HG02798 (cell line): ENCODE results near the gene FGB.
"Not testable (repeated sequence)": the region's sequence is repeated elsewhere in the genome, so short reads cannot be mapped to it uniquely, and the experiment has no call there.

Experiments
- ATAC-seq: cut with Tn5 transposase; IDR thresholded peaks from one replicate; pipeline ENCODE4 v1.9.1; 2021; ENCODE audit warnings: mild to moderate bottlenecking; ENCODE audit not compliant: unreplicated experiment, poor library complexity

The FGB gene

DNA sequence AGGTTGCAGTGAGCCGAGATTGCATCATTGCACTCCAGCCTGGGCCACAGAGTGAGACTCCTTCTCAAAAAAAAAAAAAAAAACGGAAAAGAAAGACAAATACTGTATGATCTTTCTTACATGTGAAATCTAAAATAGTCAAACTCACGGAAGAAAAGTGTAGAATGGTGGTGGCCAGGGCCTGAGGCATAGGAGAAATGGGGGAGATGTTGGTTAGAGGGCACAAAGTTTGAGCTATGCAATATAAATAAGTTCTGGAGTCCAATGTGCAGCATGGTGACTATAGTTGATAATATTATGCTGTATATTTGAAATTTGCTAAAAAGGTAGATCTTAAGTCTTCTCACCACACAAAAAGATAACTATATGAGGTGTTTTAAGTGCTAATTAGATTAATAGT lies 29.1 kb downstream of the FGB start:
- no peak for ATAC-seq

DNA sequence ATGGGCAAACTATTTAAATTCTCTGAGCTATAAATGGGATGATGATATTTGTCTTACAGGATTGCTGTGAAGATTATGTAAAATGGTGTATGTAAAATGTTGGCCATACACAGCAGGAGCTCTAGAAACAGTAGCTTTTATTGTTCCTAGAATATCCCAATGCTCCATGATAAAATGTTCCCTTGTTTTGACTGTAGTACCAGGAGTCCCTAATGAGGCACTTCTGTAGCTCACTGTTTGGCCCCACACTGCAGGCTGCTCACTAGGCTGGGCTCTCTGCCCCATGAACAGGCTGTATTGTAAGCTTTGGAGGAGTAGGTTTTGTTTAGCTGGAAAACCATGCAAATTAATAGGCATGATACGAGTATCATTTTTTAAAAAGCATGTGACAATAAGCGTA lies 31.1 kb downstream of the FGB start:
- ATAC-seq, result no peak

DNA sequence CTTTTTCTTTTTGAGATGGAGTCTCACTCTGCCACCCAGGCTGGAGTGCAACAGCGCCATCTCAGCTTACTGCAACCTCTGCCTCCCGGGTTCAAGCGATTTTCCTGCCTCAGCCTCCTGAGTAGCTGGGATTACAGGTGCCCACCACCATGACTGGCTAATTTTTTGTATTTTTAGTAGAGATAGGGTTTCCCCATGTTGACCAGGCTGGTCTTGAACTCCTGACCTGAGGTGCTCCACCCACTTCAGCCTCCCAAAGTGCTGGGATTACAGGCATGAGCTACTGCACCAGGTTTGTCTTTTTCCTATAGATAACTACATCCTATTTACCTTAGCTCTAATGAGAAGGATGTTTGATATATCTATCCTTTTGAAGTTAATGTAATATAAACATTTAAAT lies 31.5 kb downstream of the FGB start:
- ATAC-seq, result not testable (repeated sequence)

DNA sequence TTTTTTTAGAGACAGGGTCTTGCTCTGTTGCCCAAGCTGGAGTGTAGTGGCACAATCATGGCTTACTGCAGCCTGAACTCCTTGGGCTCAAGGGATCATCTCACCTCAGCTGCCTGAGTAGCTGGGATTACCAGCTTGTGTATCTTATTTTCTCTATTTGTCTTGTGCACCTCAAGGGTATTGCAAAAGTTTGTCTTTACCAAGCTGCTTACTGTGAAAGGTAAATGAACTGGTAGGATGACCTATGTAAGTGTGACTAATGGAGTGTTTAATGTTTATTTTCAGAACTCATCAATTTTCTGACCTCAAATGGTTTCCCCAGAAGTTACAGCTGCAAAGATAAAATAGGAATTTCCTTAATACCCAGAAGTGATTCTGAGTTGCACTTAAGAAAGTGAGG lies 33.0 kb downstream of the FGB start:
- ATAC-seq, result no peak

DNA sequence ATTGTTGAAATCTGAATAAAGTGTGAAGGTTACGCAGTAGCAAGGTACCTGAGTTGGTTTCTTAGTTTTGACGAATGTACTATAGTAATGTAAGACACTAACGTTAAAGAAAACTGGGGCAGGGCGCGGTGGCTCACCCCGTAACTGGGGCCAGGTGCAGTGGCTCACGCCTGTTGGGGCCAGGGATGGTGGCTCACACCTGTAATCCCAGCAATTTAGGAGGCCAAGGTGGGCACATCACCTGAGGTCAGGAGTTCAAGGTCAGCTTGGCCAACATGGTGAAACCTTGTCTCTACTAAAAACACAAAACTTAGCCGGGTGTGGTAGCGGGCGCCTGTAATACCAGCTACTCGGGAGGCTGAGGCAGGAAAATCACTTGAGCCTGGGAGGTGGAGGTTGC lies 34.5 kb downstream of the FGB start:
- not testable (repeated sequence) for ATAC-seq

DNA sequence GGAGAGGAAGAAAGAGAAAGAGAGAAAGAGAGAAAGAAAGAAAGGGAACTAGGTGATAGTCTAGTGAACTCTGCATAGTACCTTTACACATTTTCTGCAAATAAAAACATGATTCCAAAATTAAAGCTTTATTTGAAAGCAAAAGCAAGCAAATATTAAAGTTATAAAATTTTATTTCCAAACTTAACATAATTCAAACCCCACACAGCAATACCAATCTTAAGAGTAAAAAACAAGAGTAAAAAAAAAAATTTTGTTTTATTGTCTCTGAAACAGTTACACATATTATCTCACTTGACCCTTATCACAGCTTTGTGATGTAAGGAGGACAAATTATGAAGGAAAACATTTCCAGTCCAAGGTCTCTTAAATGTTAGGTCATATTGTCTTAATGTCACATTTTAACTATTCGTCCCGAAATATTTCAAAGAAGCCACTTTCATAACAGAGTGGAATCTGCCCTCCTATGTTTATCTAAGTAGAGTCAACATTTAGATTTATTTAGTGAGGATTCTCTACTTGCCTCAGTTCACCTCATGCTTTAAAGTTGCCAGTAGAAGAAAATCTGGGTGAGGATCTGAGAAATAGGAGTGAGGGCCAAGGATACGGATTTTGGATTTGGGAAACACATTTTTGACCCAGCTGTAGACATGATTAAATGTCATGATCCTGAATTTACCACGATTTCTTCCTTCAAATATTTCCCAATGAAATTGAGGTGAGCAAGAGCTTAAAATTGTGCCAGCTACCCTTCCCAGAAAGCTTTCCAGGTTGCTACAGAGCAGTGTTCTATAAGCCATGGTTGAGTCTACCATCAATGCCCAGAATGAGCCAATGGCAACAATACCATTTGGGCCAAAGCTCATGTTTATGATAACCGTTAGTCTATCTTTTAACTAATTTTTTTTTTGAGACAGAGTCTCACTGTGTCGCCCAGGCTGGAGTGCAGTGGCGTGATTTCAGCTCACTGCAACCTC lies 35.3 kb downstream of the FGB start:
- no peak for ATAC-seq

DNA sequence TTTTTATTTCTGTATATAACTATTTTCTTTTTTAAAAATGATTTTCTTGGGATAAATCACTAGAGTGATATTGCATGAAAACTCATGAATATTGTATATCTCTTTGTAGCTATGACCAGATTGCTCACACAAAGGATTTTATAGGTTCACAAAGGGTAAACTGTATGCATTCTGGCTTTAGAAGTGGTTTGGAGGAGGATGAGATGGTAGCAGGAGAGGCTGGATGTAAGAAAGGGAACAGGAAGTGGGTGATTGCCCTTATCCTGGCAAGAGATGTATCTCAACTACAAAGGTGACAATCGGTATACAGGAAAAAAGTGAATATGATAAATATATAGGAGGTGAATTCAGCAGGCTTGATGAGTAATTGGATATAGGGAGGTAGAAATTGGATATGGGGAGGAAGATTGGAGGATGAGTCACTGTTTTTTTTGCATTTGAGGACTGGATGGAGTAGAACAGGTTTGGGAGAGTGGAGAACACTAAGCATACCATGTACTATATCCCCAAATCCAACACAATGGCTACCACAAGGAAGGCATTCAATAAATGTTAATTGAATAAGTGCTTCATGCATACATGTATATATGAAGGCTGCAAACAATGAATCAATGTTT lies 39.7 kb downstream of the FGB start:
- no peak for ATAC-seq

DNA sequence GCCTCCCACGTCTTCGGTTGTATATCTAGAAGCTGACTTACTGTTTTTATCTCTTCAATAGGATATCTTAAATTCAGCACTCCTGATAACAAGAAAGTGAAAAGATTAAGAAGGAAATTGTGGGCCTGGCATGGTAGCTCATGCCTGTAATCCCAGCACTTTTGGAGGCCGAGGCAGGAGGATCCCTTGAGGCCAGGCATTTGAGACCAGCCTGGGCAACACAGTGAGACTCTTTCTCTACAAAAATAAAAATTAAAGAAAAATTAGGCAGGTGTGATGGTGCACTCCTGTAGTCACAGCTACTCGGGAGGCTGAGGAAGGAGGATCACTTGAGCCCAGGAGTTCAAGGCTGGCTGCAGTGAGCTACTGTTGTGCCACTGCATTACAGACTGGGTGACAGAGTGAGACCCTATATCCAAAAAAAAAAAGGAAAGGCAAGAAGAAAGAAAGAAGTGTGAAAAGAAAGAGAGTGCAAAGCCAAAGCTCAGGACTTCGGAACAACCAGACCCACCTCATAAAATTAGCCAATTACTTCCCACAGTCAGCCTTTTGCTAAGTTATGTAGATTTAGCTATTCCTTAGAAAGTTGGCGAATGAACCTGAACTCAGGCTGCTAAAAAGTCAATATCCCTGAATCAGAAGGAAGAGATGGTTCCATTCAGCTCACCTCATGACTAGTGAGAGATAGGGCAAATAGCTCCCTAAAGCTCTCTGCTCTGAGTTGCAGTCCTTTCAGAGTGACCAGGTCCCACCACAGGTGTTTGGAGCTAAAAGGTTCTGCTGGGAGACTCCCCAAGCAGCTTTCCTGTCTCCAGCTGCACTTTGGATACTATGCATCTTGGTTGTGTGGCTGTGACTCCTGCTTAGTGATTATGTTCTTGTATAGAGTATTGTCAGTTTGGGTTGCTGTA lies 40.5 kb downstream of the FGB start:
- no peak for ATAC-seq

DNA sequence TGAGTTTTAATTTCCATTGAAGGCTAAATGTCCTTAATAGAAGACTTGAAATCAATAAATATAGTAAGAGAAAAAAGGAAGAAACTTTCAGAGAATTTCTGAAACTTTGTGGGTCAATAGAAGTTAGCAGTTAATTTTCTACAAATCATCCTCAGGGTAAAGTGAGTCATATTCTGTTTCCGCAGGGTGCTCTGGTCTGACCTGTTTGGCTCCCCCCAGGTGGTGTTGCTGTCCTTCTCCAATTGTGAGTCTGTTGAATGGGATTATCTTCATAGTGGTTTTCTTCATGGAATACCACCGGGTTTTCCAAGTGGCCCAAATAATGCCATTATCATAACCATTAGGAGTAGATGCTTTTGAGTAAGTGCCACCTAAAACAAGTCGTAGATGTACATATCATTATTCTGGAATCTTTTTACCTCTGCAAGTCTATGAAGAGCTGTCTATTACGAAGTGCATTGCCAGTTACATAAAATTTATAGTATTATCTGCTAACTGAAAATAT lies 41.9 kb downstream of the FGB start:
- ATAC-seq, result no peak

DNA sequence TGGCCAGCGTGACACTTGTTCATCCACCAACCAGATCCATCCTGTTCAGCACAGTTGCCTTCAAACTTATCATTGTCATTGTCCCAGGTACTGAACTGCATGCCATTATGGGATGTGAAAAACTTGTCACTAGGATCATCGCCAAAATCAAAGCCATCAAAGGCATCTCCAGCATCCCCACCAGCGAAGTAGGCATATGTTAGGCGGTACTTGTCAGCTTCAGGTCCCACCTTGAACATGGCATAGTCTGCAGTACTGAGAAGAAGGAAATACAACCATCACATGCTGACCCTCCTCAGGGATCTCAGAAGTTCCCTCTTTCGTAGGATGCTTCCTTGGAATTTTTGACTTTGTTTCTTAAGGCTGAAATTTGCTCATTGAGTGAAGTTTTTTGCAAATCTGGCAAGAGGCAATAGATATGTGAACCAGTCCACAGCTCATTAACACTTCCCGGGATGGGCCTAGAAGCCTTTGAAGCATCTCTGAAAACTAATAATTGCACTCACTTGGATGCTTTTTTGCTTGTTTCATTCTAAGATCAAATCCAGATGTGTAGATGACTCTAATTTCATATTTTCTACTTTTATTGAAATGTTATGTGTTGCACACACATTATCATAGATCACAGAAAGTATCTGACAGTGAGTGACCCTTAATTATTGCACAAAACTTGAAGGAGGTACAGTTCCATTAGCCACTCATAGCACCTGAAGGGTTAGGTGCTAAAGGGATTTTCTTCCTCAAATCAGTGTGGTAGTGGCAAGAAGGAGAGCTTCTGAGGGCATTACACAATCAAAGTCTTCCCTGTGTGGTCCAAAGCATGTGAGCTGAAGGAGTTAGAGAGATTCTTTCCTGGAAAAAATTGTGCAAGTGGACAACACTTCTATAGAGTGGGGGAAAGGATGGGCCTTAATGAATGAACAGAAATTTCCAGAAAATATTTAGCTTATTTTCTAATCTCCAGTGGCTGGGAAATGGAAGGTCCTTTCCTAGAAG lies 44.2 kb downstream of the FGB start:
- no peak for ATAC-seq

DNA sequence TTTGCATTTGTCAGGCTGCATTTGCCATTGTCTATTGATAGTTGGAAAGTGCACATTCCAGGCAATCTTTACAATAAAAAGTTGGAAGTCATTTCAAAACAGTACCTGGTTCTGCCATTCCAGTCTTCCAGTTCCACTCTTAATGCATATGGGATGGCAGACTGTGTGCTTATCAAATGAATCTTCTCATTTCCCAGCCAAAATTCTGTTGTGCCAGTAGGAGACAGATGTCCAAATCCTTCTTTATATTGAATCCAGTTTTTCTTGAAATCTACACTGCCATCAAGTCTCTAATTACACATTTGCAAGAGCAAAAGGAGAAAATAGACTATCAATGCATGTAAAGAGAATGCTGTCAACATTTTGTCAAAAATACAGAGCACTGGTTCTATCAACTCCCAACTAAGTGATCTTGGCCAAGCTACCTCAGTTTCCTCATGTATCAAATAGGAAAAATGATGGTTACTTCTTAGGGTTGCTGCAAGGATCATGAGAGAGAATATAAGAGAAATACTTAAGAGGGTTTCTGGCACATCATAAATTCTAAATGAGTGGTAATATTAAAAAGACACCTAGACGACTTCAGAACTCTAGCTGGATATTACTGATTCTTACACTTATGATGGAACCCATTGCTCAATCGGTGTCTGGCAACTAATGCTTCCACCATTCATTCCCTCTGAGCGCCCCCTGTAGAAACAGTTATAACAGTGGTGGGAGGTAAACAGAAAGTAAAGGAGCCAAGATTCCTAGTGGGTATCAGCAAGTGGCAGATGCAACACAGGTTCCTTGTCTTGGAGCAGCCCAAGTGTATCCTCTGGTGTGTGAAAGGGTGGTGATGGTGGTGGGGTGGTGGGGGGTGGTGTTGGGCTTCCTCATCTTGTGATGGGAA lies 45.8 kb downstream of the FGB start:
- no peak for ATAC-seq

DNA sequence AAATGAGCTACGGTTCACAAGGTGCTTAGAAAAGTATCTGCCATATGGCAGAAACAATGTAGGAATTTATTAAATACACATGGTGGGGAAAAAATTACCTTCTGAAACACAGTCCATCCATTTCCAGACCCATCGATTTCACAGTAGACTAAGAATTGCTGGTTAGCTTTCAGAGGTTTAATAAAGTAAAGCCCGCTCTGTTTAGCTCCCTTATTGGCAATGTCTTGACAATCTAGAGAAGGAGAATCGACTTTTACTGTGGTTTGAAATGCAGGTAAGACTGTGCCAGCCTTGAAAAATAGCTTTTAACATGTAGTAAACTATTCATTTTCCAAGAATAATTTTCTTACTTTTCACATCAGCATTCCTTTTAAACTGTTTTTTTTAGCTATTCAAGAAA lies 46.7 kb downstream of the FGB start:
- no peak for ATAC-seq

DNA sequence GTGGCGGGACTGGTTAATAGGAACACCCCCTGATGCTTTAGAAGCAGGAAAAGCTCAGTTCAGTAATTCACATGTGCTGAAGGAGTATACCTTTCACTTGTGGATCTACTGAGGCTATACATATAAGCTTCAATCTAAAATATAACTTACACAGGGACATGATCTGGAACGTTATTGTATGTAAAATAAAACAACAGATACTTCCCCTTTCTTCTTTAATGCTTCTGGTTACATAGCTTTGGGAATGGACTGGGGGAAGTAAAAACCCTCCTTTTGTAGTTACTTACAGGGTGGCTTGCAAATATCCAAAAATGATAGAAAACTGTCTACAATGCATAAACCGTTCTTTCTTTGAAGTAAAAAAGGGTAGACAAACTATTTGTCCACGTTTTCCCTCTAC lies 47.8 kb downstream of the FGB start:
- no peak for ATAC-seq

DNA sequence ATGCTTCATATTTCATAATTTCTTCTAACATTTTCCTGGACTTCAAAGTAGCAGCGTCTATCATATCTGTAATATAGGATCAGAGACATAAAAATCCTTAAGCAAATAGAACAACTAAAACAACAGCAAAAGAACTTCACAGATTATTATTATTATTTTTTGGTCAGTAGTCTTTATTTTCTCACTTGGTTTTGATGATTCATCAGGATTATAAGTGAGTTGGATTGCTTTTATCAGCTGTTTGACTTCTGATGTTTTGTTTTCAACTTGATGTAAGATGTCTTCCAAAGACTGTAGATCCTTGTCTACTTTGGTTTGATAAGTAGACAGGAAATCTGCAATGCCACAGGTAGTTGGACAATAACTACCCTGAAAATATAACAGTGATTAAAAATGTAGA lies 49.0 kb downstream of the FGB start:
- ATAC-seq, result no peak

DNA sequence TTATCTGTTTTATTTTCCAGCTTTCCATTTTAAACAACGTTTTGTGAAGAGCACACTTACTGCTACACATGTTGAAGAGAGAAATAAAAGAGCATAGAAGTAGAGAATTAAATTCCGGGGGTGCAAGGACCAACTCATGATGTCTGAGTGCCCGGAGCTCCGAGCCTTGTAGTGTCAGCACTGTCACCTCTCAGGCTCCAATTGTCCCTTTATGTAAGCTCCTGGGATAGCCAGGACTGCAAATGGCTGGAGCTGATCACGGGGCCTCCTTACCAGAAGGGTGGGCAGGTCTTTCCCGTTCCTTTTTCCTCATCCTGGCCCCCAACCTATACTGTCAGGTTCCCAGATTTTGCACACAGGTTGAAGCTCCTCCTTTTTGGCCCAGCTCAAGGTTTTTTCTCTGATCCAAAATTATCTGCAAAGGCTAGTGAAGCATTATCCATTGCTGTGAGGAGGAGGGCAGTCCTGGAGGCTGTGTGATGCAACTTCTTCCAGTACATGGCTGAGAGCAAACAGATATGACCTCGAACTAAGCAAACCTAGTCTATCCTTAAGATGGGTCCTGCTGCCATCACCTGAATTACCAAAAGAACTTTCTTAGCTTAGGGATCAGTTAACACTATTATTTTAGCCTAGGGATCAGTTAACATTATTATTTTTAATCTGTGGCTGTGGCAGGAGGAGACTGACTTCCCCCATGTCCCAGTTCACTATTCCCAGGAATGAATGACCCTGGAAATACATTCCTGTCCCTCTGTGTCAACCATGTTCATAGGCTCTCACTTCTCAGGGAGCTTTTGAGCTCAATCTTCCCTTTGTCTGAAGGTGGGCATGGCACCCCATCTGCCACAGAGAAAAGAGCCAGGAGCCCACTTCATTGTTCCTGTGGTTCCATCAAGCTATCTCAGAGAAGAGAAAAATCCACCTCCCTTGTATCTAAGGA lies 49.9 kb downstream of the FGB start, which contains the start of gene FGG:
FGG (minus strand) TSS at position 185 of the 943 bp plus-strand sequence; CDS start at position 138, 47 bp downstream.
- ATAC-seq, result no peak

DNA sequence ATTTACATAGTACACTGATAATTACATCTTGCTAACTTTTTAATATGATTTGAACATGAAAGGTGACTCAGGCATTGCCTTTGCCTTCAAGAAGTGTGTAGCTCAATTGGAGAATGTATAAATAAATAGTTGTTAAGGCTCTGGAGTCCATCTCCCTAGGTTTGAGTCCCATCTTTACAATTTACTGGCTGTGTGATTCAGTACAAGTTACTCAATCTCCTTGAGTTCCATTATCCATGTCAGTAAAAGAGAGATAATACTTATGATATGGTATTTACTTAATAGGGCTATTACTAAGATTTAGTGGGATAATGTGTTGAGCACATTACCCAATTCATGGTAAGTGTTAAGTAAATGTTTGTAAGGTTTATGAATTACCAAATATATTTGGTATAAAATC lies 51.5 kb downstream of the FGB start:
- ATAC-seq, result no peak

DNA sequence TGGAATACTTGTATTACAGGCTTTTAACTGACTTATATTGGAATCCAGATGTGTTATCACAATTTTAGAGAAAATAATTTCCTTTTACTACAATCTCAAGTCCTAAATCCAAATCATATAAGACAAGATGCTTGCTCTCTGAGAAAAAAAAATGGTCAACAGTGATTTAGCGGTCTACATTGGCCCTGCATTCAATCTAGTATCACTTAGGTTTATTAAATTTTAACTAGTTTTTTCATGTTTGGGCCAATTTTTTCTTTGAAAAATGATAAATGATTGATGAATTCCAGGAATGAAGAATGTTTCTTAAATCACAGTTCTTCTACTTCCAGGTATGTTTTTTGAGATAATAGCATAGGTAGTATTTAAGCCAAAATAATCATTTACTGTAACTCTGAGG lies 52.4 kb downstream of the FGB start:
- no peak for ATAC-seq
